WTC11 (cell line): Measurements from ENCODE around the gene BRI3.

Source experiments
- CREM ChIP-seq: sonication (generic); formaldehyde crosslinking; IDR thresholded peaks from 2 replicates; pipeline ENCODE4 v1.8.1; 2022; ENCODE audit warnings: mild to moderate bottlenecking, missing genetic modification reagents, moderate library complexity
- CTCF ChIP-seq: fragments of 200-600 bp; IDR thresholded peaks from 2 replicates; pipeline ENCODE4 v1.8.0; 2022; ENCODE audit warnings: antibody characterized with exemption
- ELF4 ChIP-seq: sonication (generic); formaldehyde crosslinking; IDR thresholded peaks from 2 replicates; pipeline ENCODE4 v1.8.1; 2022; ENCODE audit warnings: low read depth, mild to moderate bottlenecking, moderate library complexity, missing genetic modification reagents
- ESRRA ChIP-seq: sonication (generic); formaldehyde crosslinking; IDR thresholded peaks from 2 replicates; pipeline ENCODE4 v1.8.1; 2022; ENCODE audit warnings: mild to moderate bottlenecking, missing genetic modification reagents, borderline replicate concordance
- FOXJ3 ChIP-seq: sonication (generic); formaldehyde crosslinking; IDR thresholded peaks from 2 replicates; pipeline ENCODE4 v1.9.0; 2021; ENCODE audit warnings: missing genetic modification reagents, mild to moderate bottlenecking, borderline replicate concordance
- GABPB1 ChIP-seq: sonication (generic); formaldehyde crosslinking; IDR thresholded peaks from 2 replicates; pipeline ENCODE4 v1.8.1; 2023; ENCODE audit warnings: mild to moderate bottlenecking, missing genetic modification reagents
- NFYB ChIP-seq: sonication (generic); formaldehyde crosslinking; conservative IDR thresholded peaks from 2 replicates; pipeline ENCODE4 v1.8.0; 2022; ENCODE audit warnings: low read depth, missing genetic modification reagents
- NR3C1 ChIP-seq: sonication (generic); formaldehyde crosslinking; conservative IDR thresholded peaks from 2 replicates; pipeline ENCODE4 v1.8.1; 2023; ENCODE audit warnings: low read depth, mild to moderate bottlenecking, missing genetic modification reagents
- PRDM15 ChIP-seq: sonication (generic); formaldehyde crosslinking; IDR thresholded peaks from 2 replicates; pipeline ENCODE4 v1.8.0; 2022; ENCODE audit warnings: missing genetic modification reagents
- TP53 ChIP-seq: sonication (generic); formaldehyde crosslinking; IDR thresholded peaks from 2 replicates; pipeline ENCODE4 v1.8.1; 2023; ENCODE audit warnings: mild to moderate bottlenecking, missing genetic modification reagents
- ZNF121 ChIP-seq: sonication (generic); formaldehyde crosslinking; IDR thresholded peaks from 2 replicates; pipeline ENCODE4 v1.8.0; 2023; ENCODE audit warnings: missing genetic modification reagents
- ZNF138 ChIP-seq: sonication (generic); formaldehyde crosslinking; conservative IDR thresholded peaks from 2 replicates; pipeline ENCODE4 v1.8.1; 2022; ENCODE audit warnings: mild to moderate bottlenecking, moderate library complexity, missing genetic modification reagents
- TF ChIP-seq, protein P1 (sequence below): sonication (generic); formaldehyde crosslinking; IDR thresholded peaks from 2 replicates; pipeline ENCODE4 v1.8.1; 2022; ENCODE audit warnings: low read depth, missing genetic modification reagents, borderline replicate concordance
- TF ChIP-seq, protein P2 (sequence below): sonication (generic); formaldehyde crosslinking; conservative IDR thresholded peaks from 2 replicates; pipeline ENCODE4 v1.8.1; 2022; ENCODE audit warnings: mild to moderate bottlenecking, missing genetic modification reagents

DNA sequence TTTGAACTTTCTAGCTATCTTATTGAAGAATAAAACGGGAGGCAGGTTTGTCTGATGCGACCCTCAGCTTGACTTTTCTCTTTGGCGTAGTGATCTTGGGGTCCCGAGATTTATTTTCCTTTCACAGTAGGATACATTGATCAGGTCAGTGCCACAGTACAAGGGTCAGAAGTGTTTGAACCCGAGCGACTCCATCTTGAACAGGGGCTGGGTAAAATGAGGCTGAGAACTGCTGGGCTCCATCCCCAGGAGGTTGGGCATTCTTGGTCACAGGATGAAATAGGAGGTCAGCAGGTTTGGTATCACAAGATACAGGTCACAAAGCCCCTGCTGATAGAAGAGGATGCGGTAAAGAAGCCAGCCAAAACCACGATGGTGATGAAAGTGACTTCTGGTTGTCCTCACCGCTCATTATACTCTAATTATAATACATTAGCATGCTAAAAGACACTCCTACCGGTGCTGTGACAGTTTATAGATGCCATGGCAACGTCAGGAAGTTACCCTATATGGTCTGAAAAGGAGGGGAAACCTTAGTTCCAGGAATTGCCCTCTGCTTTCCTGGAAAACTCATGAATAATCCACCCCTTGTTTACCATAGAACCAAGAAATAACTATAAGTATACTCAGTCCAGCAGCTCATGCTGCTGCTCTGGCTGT is 26.4 kb upstream of the BRI3 start:
- no peak for TF ChIP-seq PRDM15
- TF ChIP-seq ESRRA (CRISPR knock-in tag), result no peak
- no peak for TF ChIP-seq CTCF
- TF ChIP-seq, protein P1, sequence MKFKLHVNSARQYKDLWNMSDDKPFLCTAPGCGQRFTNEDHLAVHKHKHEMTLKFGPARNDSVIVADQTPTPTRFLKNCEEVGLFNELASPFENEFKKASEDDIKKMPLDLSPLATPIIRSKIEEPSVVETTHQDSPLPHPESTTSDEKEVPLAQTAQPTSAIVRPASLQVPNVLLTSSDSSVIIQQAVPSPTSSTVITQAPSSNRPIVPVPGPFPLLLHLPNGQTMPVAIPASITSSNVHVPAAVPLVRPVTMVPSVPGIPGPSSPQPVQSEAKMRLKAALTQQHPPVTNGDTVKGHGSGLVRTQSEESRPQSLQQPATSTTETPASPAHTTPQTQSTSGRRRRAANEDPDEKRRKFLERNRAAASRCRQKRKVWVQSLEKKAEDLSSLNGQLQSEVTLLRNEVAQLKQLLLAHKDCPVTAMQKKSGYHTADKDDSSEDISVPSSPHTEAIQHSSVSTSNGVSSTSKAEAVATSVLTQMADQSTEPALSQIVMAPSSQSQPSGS (CRISPR knock-in tag), result no peak
- TF ChIP-seq, protein P2, sequence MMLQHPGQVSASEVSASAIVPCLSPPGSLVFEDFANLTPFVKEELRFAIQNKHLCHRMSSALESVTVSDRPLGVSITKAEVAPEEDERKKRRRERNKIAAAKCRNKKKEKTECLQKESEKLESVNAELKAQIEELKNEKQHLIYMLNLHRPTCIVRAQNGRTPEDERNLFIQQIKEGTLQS, result no peak
- no peak for TF ChIP-seq GABPB1 (CRISPR knock-in tag)
- TF ChIP-seq NFYB (CRISPR knock-in tag), result no peak
- TF ChIP-seq CREM (CRISPR knock-in tag), result no peak
- no peak for TF ChIP-seq ZNF138
- TF ChIP-seq ZNF121 (CRISPR knock-in tag), result no peak
- TF ChIP-seq TP53 (CRISPR knock-in tag), result no peak
- TF ChIP-seq NR3C1 (CRISPR knock-in tag), result no peak
- TF ChIP-seq ELF4, result no peak
- TF ChIP-seq FOXJ3 (CRISPR knock-in tag), result no peak
